ENCODE measurements around the gene SCN4B.
"Not testable (repeated sequence)": the region's sequence is repeated elsewhere in the genome, so short reads cannot be mapped to it uniquely, and the experiment has no call there.

SCN4B gene, protein sequence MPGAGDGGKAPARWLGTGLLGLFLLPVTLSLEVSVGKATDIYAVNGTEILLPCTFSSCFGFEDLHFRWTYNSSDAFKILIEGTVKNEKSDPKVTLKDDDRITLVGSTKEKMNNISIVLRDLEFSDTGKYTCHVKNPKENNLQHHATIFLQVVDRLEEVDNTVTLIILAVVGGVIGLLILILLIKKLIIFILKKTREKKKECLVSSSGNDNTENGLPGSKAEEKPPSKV

DNA sequence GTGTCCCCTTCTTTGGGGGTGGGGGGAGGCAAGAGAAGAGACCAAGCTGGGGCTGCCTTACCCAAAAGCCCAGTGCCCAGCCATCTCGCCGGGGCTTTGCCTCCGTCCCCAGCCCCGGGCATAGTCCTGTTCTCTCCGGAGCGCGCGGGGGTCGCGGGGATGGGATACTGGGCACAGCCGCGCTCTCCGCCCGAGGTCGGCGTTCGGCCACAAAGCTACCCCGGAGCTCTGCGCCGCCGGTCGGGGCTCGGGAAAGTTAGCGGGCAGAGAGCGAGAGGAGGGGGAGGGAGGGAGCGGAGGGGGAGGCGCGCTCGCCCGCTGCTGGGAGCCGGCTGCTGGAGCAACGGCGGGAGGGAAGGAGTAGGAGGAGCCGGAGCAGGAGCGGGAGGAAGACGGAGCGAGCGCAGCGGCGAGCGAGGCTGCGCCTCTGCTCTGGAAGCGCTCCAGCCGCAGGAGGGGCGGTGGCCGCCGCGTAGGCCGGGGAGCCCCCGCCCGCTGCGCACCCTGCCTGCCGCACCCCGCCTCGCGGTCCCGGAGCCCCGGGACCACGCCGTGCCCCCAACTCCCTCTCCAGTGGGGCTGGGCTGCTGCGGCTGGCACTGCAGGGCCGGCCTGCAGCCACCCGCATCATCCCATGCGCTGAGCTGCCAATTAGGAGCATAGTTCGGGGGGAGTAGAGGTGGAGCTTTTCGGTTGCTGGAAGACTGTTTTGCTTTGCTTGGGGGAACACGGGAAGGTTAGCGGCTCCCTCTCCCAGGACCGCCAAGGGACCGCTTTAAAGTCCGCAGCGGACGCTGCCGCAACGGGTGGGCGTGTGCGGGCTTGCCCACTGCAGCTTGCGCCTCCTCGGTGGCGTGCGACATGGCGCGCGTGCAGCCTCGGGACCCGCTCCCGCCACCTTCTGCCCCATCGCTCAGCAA is at the start of gene SCN4B:
SCN4B (minus strand) TSS at position 272 of the 920 bp plus-strand sequence; CDS start at position 122, 150 bp downstream.
- DNase-seq (ENCODE audit: low spot score) = peak; percentile 45

DNA sequence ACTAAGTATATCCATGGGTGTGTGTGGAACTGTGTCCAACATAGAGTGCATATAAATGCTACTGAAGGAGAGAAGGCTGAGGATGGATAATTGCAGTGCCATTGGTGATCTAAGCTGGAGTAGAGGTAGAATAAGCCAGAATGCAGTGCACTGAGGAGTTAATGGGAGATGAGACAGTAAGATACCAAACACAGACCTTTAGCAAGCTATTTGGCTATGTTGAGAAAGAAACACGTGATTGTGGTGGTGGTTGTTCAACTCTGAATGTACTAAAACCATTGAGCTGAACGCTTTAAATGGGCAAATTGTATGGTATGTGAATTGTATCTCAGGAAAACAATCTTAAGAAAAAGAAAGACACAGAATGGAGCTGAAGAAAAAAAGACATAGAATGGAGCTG is 49.3 kb upstream of the SCN4B start:
- DNase-seq (ENCODE audit: low spot score) = no peak

DNA sequence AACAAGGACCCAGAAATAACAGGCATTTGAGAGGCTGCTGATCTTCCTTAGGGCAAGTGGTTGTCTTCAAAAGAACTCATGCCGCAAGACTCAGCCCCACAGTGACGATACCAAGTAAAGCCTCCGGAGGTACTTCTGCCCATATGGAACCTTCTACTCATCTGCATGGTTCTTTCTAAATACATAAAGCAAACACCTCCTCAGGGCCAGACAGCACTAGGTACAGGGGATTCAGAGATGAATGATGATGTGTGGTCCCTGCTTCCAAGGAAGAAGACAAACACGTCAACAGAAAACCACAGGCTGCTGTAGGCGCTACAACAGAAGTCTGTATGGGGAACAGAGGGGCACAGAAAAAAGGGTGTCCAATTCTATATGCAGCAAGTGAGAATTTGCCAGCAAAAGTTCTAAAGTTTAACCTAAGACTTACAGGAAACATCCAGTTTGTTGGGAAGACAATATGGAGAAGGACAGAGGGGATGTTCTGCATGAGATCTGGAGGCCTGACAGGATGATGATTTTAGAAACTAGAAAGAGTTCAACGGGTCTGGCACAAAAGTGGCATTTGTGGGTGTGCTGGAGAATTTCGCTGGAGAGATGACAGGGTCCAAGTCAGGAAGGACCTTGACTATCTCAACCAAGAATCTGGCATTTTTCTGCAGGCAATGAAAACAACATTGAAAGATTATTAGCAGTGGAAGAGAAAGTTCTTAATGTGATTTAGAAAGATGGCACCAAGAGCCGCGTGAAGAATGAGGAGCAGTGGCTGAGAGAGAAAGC is 48.5 kb upstream of the SCN4B start:
- DNase-seq (ENCODE audit: low spot score) = no peak

DNA sequence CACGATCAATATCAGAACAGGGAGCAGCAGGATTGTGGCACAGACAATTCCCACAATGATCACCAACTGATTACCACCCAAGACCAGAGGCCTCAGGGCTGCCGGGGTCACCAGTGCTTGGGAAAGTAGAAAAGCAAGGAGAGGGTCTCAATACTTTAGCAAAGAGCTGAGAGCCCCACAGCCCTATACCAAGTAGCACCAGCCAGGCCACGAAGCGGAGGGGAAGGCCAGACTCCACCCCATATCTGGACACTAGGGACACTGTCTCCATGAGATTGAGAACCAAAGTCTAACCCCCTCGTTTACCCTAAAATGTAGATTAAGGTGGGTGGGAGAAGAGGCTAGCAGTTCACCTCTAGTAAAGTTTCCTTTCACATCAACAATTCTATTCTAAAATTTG is 47.9 kb upstream of the SCN4B start:
- no peak for DNase-seq (ENCODE audit: low spot score)

DNA sequence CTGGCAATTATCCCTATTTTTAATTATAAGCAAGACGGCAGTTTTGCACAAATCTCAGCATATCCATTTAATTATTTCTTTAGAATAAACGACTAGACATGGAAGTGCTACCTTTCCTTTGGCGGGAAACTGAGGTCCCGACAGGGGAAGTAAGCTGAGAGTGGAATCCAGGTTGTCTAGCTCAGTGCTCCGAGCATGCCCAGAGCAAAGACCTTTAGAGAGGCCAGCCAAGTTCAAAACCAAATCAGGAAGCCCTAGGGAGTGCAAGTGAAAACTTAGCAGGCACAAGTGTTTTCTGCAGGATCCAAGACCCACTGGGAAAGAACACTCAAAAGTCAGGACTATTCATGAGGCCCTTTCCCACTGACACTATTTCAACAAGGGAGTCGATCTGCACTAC is 46.5 kb upstream of the SCN4B start:
- DNase-seq (ENCODE audit: low spot score) = no peak

DNA sequence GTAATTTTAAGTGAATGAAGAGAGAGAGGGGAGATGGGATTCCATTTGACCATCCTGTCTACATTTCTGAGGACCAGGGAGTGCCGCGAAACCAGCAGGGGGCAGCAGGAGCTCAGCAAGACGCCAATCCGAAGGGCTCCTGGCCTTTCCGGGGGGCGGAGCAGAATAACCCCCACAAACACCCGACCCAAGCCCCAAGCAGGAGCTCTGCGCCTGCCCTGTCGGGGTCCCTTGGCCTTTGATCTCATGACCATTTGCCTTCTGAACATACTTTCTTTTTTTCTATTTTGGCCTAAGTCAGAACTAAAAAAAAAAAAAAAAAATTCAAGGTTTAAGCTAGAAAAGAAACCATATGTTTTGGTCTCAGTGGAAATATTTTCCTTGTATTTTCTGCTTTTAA is 45.7 kb upstream of the SCN4B start:
- DNase-seq (ENCODE audit: low spot score) = peak; percentile 70

DNA sequence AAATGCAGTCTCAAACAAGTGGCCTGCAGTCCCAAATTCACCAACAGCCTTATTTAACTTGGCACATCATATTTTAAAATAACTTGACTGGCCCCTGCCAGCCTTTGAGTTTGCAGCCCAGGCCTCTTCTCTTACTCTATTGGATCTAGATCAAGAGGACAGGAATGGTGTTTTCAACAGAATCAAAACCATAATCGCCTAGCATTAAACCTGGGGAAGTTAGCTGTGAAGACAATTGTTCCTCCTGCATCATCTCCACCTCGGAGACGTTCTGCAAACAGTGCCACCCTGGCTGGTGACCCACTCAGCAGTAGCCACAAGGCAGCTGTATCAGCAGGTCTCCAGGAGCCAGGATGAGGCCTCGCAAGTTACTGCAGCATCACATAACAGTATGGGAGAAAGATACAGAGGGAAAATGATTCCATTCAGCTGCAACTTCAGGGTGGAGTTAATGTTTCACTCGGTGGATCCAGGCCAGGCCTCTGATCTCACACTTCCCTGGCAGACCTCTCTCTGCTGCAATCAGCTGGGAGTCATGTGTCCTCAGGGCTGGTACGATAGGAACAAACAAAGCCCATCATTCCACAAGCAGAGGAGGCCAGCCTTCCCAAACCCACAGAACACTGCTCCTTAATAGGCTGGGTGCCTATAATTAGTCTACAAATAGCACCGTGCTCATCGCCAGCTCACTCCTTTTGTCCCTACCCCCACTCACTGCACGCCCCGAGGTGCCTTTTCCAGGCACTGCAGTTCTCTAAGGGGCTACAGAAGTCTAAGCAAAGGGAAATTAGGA is 42.4 kb upstream of the SCN4B start:
- DNase-seq (ENCODE audit: low spot score) = peak; percentile 88

DNA sequence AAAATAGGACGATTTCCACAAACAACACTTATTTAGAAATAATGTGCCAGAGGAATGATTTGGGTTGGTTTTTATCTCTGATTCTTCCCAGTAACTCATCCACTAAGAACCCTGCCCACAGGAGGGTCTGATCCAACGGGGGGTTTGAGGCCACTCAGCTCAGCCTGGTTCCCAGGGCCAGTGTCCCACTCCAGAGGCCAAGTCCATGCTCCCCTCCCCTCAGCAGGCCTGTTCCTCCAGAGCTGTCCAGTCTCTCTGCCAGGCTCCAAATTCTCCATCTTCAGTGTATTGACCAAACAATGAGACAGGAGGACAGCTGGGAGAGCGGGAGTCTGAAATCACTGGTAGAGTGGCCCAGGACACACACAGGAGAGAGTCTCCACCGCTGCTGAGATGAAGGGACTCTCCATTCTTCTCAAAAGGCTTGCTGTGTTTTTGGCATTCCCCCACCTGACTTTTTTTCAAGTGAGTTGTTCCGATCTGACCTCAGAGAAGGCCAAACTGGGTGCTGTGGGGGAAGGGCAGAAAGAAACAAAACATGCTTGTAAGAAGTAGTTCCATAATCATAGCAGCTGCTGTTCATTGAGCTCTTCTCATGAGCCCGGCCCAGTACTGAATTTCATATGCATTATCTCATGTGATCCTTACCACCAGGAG is 41.4 kb upstream of the SCN4B start:
- DNase-seq (ENCODE audit: low spot score) = peak; percentile 52

DNA sequence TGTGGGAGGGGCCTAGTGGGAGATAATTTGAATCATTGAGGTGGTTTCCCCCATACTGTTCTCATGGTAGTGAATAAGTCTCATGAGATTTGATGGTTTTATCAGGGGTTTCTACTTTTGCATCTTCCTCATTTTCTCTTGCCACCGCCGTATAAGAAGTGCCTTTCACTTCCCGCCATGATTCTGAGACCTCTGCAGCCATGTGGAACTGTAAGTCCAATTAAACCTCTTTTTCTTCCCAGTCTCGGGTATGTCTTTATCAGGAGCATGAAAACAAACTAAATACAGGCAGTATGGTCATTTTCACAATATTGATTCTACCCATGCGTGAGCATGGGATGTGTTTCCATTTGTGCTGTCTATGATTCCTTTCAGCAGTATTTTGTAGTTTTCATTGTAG is 40.2 kb upstream of the SCN4B start:
- not testable (repeated sequence) for DNase-seq (ENCODE audit: low spot score)

DNA sequence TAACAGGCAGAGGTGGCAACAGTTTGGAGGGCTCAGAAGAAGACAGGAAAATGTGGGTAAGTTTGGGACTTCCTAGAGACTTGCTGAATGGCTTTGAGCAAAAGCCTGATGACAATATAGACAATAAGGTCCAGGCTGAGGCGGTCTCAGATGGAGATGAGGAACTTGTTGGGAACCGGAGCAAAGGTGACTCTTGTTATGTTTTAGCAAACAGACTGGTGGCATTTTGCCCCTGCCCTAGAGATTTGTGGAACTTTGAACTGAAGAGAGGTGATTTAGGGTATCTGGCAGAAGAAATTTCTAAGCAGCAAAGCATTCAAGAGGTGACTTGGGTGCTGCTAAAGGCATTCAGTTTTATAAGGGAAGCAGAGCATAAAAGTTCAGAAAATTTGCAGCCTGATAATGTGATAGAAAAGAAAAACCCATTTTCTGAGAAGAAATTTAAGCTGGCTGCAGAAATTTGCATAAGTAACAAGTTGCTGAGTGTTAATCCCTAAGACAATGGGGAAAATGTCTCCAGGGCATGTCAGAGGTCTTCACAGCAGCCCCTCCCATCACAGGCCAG is 38.4 kb upstream of the SCN4B start:
- not testable (repeated sequence) for DNase-seq (ENCODE audit: low spot score)

DNA sequence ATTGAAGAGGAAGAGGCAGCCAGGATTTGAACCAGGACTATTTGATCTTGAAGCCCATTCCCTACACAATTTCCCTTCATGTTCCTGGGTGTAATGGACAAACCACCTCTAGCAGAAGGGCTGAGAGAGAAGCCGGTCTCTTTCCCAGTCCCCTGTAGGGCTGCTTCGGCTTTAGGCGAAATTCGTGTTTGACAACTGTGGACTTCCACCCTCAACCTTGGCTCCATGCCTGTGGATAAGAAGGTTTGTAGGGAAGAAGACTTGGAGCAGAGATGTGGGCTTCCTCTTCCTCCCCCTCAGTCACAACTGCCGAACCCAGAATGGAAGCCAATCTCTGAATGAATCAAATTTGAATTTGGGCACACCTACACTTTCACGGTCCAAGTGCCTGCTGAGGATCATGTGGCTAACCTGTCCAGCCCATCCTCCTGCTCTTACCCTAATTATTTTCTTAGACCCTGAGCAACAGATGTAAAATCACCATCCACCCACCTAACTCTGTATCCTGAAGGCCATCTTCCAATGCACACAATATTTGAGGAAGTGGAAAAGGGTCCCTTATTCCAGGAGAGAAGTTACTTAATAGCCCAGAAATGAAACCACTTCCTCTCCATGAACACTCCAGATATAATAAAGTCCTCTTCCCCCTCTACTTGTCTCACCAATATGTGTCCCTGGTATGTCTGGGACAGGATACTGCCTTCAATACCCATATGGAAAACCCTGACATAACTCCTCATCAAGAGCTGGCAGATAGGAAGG is 33.9 kb upstream of the SCN4B start:
- DNase-seq (ENCODE audit: low spot score) = no peak

DNA sequence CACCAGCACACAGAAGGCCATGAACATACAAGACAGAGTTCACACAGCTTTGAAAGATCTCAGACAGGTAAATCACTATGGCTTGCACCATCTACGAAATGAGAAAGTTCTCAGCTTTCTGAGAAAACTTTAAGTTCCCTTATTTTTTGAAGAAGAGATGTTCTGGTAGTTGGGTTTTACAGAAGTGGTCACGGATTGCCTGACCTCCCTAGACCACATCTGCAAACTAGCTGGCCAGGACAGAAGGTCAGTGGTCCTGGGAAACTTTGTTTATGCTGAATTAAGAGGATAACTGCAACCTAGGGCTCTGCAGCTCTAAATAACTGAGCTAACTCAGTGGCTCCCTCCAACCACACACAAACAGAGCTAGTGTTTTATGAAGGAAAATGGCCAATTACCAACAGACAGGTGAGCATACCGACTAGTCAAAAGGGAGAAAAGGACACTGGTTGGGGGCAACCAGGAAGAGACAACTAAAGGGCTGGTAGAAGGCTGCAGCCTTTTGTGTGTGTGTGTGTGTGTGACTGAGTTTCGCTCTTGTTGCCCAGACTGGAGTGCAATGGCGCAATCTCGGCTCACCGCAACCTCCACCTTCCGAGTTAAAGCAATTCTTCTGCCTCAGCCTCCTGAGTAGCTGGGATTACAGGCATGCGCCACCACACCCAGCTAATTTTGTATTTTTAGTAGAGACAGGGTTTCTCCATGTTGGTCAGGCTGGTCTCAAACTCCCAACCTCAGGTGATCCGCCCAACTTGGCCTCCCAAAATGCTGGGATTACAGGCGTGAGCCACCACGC is 32.4 kb upstream of the SCN4B start:
- DNase-seq (ENCODE audit: low spot score) = no peak

DNA sequence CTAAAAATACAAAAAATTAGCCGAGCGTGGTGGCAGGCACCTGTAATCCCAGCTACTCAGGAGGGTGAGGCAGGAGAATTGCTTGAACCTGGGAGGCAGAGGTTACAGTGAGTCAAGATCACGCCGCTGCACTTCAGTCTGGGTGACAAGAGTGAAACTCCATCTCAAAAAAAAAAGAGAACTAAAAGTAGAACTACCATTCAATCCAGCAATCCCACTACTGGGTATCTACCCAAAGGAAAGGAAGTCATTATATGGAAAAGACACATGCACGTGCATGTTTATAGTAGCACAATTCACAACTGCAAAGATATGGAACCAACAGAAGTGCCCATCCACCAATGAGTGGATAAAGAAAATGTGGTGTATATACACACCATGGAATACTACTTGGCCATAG is 31.1 kb upstream of the SCN4B start:
- not testable (repeated sequence) for DNase-seq (ENCODE audit: low spot score)

DNA sequence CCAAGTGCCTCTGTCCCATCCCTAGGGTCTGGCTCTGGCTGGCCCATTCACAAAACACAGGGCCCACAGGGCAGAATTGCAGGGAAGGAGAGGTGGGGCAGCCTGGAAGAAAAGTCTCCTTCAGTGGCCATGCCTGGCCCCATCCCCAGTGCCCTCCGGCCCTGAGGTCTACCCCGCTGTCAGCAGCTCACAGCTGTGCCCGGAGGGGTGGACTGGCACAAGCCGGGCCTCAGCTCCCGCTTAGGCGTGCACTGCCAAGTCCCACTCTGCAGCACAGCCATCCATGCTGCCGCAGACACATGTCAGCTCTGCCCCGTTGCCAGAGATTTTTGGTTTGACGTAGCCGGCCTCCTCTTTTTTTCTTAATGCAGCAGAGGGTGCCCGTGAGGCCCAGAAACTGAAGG is 27.7 kb upstream of the SCN4B start:
- DNase-seq (ENCODE audit: low spot score) = peak; percentile 94

DNA sequence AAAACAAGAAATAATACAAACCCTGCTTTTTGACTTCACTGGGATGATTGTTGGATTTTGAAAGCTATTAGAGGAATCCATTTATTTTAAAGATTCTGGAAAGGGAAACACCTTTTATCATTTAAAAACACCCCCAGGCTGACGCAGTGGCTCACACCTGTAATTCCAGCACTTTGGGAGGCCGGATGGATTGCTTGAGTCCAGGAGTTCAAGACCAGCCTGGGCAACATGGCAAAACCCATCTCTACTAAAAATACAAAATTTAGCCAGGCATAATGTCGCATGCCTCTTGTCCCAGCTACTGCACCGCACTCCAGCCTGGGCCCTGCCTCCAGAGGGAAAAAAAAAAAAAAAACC is 24.1 kb upstream of the SCN4B start:
- DNase-seq (ENCODE audit: low spot score) = no peak

DNA sequence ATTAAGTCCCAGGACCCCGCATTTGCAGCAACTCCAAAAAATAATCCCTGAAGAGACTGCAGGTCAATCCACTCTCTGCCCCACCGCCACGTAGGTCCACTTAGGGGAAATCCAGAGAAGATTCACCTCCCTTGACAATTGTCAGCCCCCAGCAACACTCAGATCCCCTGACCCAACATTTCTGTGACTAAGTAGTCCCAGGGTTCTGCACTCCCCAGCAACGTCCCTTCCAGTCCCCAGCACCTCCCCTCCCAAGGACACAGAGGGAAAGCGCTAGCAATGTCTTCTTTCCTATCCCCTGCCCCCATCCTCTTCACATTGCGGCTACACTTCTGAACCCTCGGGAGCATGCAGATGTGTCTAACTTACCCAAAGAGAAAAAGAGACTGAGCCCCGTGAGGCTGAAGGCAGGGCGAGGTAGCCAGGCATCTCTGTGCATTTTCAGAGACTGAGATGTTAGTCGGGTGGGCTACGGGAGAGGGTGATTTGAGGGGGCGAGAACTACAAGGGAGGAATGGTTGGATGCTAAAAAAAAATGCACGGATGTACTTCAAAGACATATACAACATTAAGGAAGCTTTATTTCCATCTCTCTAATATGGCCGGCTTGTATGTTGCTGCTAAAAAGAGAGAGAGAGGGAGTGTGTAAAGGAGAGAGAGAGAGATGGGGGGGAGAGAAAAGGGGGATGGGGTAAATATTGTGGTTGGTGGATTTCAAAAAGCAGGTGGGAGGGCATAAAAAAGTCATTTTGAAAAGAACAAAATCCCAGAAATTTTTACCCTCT is 23.6 kb upstream of the SCN4B start, which contains the start of gene SCN2B:
SCN2B (minus strand) TSS at position 647 of the 785 bp plus-strand sequence; CDS start at position 439, 208 bp downstream.
- peak; percentile 70 for DNase-seq (ENCODE audit: low spot score)

DNA sequence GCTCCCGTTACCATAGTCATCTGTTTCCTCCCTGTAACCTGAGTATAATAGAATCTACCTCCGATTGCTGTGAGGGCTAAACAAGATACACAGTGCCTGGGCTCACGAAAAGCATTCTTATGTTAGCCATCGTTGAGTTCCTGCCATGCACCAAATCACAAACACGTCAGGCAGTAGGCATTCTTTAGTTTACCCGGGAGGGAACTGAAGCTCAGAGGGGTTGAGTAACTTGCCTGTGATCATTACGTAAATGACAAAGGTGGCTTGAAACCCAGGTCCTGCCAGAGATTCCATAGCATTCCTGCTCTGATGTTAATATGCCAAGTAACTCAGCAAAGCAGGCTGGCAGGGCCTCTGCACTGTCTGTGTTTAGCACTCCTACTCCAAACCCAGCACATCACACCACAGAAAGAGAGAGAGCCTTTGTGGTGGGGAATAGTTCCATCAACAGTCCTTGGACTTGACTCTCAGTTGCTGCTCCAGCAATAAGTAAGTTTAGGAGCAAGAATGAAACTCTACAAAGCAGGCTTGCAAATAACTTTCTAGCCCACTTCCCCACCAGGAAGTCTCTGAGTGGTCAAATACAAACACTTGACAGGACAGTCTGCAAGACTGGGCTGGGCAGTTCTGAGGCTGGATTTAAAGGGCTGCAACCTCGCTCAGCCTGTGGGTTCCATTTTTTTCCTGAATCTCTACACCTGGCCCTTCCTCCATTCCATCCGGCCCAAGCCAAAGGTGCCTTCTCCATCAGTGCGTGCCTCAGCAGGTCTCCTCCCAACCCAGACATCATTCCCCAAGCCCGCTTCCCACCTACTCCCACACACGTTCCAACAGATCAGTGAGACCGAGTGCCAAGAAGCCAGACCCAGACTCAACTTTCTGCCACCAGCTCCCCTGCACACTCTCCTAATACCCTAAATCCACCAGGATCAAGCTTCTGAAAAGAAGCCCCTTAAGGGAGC is 22.7 kb upstream of the SCN4B start:
- peak; percentile 40 for DNase-seq (ENCODE audit: low spot score)

Measured in globus pallidus (tissue), 1 donor.